Gastrocnemius medialis (tissue), 4 donors: ENCODE results near the gene EXO1.

Experiments
- CTCF ChIP-seq, 5 experiments: fragments of 450-650 bp in 3 of 5; fragments of 200-600 bp in 2 of 5; sonication (generic) in 2 of 5; IDR thresholded peaks in 4 of 5; conservative IDR thresholded peaks in 1 of 5; 1 replicate in 4 of 5; 2 replicates in 1 of 5; pipeline ENCODE4 v1.5.1; 2016 to 2019; ENCODE audit warnings: antibody characterized with exemption in 5 of 5, mild to moderate bottlenecking in 3 of 5, moderate library complexity in 3 of 5
- POLR2A ChIP-seq, 2 donors: fragments of 450-650 bp; IDR thresholded peaks; one replicate each; pipeline ENCODE4 v1.6.1; 2017; ENCODE audit warnings: antibody characterized with exemption in 2 of 2, mild to moderate bottlenecking in 2 of 2, moderate library complexity in 2 of 2

GRCh38 chr1:241927321-241927720 is 79.3 kb downstream of the EXO1 start:
- TF ChIP-seq CTCF (IDR thresholded peaks at IDR 0.05 in 4 of 5, conservative IDR thresholded peaks at IDR 0.05 in 1 of 5) (no peak), POLR2A (IDR thresholded peaks at IDR 0.05) (no peak)
